Breast epithelium (tissue), 3 donors: ENCODE measurements around the gene ACACA.

Experiments used
- POLR2AphosphoS5 ChIP-seq, 3 donors: sonication (generic); formaldehyde crosslinking; IDR thresholded peaks; one replicate each; pipeline ENCODE4 v1.6.1; 2017; ENCODE audit warnings: antibody characterized with exemption in 3 of 3
- TF ChIP-seq, protein P1 (sequence below), 3 donors: fragments of 450-650 bp; IDR thresholded peaks; one replicate each; pipeline ENCODE4 v1.5.1; 2016 to 2017; ENCODE audit warnings: antibody characterized with exemption in 3 of 3, mild to moderate bottlenecking in 3 of 3, moderate library complexity in 3 of 3

DNA sequence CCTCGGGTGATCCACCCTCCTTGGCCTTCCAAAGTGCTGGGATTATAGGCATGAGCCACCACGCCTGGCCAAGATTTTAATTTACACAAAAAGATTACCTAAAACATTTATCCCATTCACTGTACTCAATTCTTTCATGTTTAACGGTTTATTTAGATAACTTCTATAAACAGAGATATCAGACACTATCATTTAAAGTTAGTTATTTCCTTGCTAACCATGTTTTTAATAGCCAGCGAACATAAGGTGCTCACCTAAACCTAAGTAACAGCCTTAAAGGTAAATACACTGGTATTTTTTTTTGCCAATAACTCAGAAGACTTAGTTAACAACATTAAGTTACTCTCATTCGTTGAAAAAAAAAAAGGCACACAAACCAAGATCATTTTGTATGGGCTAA, 112.9 kb downstream of the ACACA start:
- TF ChIP-seq, protein P1, sequence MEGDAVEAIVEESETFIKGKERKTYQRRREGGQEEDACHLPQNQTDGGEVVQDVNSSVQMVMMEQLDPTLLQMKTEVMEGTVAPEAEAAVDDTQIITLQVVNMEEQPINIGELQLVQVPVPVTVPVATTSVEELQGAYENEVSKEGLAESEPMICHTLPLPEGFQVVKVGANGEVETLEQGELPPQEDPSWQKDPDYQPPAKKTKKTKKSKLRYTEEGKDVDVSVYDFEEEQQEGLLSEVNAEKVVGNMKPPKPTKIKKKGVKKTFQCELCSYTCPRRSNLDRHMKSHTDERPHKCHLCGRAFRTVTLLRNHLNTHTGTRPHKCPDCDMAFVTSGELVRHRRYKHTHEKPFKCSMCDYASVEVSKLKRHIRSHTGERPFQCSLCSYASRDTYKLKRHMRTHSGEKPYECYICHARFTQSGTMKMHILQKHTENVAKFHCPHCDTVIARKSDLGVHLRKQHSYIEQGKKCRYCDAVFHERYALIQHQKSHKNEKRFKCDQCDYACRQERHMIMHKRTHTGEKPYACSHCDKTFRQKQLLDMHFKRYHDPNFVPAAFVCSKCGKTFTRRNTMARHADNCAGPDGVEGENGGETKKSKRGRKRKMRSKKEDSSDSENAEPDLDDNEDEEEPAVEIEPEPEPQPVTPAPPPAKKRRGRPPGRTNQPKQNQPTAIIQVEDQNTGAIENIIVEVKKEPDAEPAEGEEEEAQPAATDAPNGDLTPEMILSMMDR (IDR thresholded peaks at IDR 0.05) = no peak
- no peak for TF ChIP-seq POLR2AphosphoS5 (IDR thresholded peaks at IDR 0.05)
